Measurements from ENCODE around the gene SCRT2. TPM values are rescaled to one million over a fixed set of nuclear protein-coding genes. Genes with fewer than 3 reads are reported as not detected.

The SCRT2 gene
- polyA plus RNA-seq, 1 donor from 2014 or later = 2.5 TPM

DNA sequence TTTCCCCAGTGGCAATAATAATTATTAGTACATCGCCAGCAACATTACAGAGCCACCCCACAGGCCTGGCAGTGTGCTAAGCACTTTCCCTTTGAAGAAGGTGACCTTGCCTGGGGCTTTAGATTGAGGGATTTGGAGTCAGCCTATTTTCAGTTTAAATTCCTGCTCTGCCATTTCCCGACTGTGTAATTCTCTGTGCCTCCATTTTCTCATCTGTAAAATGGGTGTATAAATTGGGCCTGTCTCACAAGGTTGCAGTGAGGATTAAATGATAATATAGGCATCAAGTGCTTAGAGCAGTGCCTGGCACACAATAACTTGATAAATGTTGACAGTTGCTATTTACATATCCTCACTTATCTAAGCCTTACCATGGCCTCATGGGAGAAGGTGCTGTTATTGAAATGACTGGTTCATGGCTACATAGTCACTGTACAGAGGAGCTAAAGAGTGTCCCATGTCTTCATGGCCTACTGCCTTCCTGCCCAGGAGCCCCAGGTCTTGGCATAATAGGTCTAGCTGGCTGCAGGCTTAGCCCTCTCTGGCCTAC lies 5.1 kb upstream of the SCRT2 start:
- Histone ChIP-seq H4K20me1 (ENCODE audit: insufficient read depth) (no peaks in the 10 kb centered on the region), H3K9me3 (ENCODE audit: low read length) (no peaks in the 10 kb centered on the region), H2AFZ (ENCODE audit: low read depth, low read length) (no peak overlapping the region), H3K4me3 (ENCODE audit: low read length) (no peak overlapping the region), H3K79me2 (replicated peaks; ENCODE audit: insufficient read depth, low read length) (peaks cover 20% of the 10 kb centered on the region), H3K9me2 (ENCODE audit: insufficient read depth, low read length) (no peaks in the 10 kb centered on the region), H3K4me2 (ENCODE audit: low read length) (no peak overlapping the region), H3K36me3 (ENCODE audit: insufficient read depth, low read length) (no peaks in the 10 kb centered on the region), H3K27ac (ENCODE audit: low read length) (no peak overlapping the region), H3K9ac (ENCODE audit: low read length) (no peak overlapping the region), H3K27me3 (ENCODE audit: insufficient read depth, low read depth, low read length) (no peaks in the 10 kb centered on the region), H3F3A (ENCODE audit: insufficient read depth, low read length, poor library complexity, severe bottlenecking) (no peaks in the 10 kb centered on the region)
- TF ChIP-seq, protein P1, sequence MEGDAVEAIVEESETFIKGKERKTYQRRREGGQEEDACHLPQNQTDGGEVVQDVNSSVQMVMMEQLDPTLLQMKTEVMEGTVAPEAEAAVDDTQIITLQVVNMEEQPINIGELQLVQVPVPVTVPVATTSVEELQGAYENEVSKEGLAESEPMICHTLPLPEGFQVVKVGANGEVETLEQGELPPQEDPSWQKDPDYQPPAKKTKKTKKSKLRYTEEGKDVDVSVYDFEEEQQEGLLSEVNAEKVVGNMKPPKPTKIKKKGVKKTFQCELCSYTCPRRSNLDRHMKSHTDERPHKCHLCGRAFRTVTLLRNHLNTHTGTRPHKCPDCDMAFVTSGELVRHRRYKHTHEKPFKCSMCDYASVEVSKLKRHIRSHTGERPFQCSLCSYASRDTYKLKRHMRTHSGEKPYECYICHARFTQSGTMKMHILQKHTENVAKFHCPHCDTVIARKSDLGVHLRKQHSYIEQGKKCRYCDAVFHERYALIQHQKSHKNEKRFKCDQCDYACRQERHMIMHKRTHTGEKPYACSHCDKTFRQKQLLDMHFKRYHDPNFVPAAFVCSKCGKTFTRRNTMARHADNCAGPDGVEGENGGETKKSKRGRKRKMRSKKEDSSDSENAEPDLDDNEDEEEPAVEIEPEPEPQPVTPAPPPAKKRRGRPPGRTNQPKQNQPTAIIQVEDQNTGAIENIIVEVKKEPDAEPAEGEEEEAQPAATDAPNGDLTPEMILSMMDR (IDR thresholded peaks at IDR 0.05; ENCODE audit: poor library complexity, severe bottlenecking) = no peak
- TF ChIP-seq RAD21 (conservative IDR thresholded peaks at IDR 0.05) (no peak), SMC3 (conservative IDR thresholded peaks at IDR 0.05; ENCODE audit: poor library complexity) (no peak), TAF1 (IDR thresholded peaks at IDR 0.05; ENCODE audit: low read depth) (no peak), POLR2AphosphoS5 (IDR thresholded peaks at IDR 0.05) (no peak), MXI1 (conservative IDR thresholded peaks at IDR 0.05; ENCODE audit: poor library complexity, severe bottlenecking) (no peak), EP300 (conservative IDR thresholded peaks at IDR 0.05; ENCODE audit: poor library complexity, severe bottlenecking) (no peak), EZH2 (IDR thresholded peaks at IDR 0.05; ENCODE audit: borderline replicate concordance, insufficient read depth, low read length, poor library complexity, severe bottlenecking) (no peak)

DNA sequence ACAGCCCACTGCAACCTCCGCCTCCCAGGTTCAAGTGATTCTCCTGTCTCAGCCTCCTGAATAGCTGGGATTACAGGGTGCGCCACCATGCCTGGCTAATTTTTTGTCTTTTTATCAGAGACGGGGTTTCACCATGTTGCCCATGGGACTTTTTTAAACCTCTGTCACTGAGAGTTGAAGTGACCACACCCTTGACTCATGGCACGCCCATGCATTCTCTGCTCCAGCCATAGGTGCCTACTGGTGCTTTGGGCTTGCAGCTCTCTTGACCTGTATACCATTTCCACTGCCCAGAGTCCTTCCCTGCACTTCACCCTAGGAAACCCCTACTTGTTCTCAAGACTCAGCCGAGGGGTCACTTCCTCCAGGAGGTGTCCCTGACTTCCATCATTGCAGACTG lies 2.4 kb upstream of the SCRT2 start:
- Histone ChIP-seq H3K79me2 (replicated peaks; ENCODE audit: insufficient read depth, low read length) (peaks cover 45% of the 10 kb centered on the region), H3K9me2 (ENCODE audit: insufficient read depth, low read length) (no peaks in the 10 kb centered on the region), H3K9me3 (ENCODE audit: low read length) (no peaks in the 10 kb centered on the region), H3K27ac (ENCODE audit: low read length) (no peak overlapping the region), H3K9ac (ENCODE audit: low read length) (no peak overlapping the region), H3K27me3 (ENCODE audit: insufficient read depth, low read depth, low read length) (no peaks in the 10 kb centered on the region), H4K20me1 (ENCODE audit: insufficient read depth) (peaks cover 4% of the 10 kb centered on the region), H3K4me3 (ENCODE audit: low read length) (no peak overlapping the region), H3K36me3 (ENCODE audit: insufficient read depth, low read length) (no peaks in the 10 kb centered on the region), H3K4me2 (ENCODE audit: low read length) (no peak overlapping the region), H2AFZ (ENCODE audit: low read depth, low read length) (no peak overlapping the region), H3F3A (ENCODE audit: insufficient read depth, low read length, poor library complexity, severe bottlenecking) (no peaks in the 10 kb centered on the region)
- TF ChIP-seq, protein P1 (IDR thresholded peaks at IDR 0.05; ENCODE audit: poor library complexity, severe bottlenecking) = no peak
- no peak for TF ChIP-seq MXI1 (conservative IDR thresholded peaks at IDR 0.05; ENCODE audit: poor library complexity, severe bottlenecking)
- no peak for TF ChIP-seq EZH2 (IDR thresholded peaks at IDR 0.05; ENCODE audit: borderline replicate concordance, insufficient read depth, low read length, poor library complexity, severe bottlenecking)
- TF ChIP-seq EP300 (conservative IDR thresholded peaks at IDR 0.05; ENCODE audit: poor library complexity, severe bottlenecking) = no peak
- no peak for TF ChIP-seq RAD21 (conservative IDR thresholded peaks at IDR 0.05)
- TF ChIP-seq SMC3 (conservative IDR thresholded peaks at IDR 0.05; ENCODE audit: poor library complexity) = no peak
- TF ChIP-seq, protein P2, sequence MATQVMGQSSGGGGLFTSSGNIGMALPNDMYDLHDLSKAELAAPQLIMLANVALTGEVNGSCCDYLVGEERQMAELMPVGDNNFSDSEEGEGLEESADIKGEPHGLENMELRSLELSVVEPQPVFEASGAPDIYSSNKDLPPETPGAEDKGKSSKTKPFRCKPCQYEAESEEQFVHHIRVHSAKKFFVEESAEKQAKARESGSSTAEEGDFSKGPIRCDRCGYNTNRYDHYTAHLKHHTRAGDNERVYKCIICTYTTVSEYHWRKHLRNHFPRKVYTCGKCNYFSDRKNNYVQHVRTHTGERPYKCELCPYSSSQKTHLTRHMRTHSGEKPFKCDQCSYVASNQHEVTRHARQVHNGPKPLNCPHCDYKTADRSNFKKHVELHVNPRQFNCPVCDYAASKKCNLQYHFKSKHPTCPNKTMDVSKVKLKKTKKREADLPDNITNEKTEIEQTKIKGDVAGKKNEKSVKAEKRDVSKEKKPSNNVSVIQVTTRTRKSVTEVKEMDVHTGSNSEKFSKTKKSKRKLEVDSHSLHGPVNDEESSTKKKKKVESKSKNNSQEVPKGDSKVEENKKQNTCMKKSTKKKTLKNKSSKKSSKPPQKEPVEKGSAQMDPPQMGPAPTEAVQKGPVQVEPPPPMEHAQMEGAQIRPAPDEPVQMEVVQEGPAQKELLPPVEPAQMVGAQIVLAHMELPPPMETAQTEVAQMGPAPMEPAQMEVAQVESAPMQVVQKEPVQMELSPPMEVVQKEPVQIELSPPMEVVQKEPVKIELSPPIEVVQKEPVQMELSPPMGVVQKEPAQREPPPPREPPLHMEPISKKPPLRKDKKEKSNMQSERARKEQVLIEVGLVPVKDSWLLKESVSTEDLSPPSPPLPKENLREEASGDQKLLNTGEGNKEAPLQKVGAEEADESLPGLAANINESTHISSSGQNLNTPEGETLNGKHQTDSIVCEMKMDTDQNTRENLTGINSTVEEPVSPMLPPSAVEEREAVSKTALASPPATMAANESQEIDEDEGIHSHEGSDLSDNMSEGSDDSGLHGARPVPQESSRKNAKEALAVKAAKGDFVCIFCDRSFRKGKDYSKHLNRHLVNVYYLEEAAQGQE (IDR thresholded peaks at IDR 0.05; ENCODE audit: borderline replicate concordance) = no peak
- TF ChIP-seq TAF1 (IDR thresholded peaks at IDR 0.05; ENCODE audit: low read depth) = no peak
- TF ChIP-seq POLR2AphosphoS5 (IDR thresholded peaks at IDR 0.05) = no peak
